Upper lobe of left lung (tissue), 6 donors: ENCODE results near the gene SFT2D1. TPM values are rescaled to one million over a fixed set of nuclear protein-coding genes. Genes with fewer than 3 reads are reported as not detected.
"Not testable (repeated sequence)": the region's sequence is repeated elsewhere in the genome, so short reads cannot be mapped to it uniquely, and the experiment has no call there.

ENCODE experiments used
- ATAC-seq, 2 donors: fragments of 200-7000 bp; cut with Tn5 transposase; one replicate each; pipeline ENCODE4 v1.9.1; 2022; ENCODE audit warnings: mild to moderate bottlenecking in 2 of 2, moderate library complexity in 2 of 2; ENCODE audit not compliant: low FRiP score in 2 of 2
- DNase-seq, 2 donors: peaks; one replicate each; pipeline ENCODE4 v3.0.0-alpha.2; 2019 to 2020
- H3K27ac ChIP-seq, 4 donors: fragments of 200-600 bp; sonication (generic); one replicate each; pipeline ENCODE4 v1.5.1; 2016 to 2019
- H3K27me3 ChIP-seq, 4 donors: fragments of 200-600 bp; sonication (generic); one replicate each; pipeline ENCODE4 v1.5.1; 2017 to 2019
- H3K36me3 ChIP-seq, 4 donors: fragments of 200-600 bp; sonication (generic); one replicate each; pipeline ENCODE4 v1.5.1; 2016 to 2019
- H3K4me1 ChIP-seq, 4 donors: fragments of 200-600 bp; sonication (generic); one replicate each; pipeline ENCODE4 v1.5.1; 2018 to 2019
- H3K4me3 ChIP-seq, 4 donors: fragments of 200-600 bp; sonication (generic); one replicate each; pipeline ENCODE4 v1.5.1; 2017 to 2019; ENCODE audit warnings: mild to moderate bottlenecking in 2 of 4, moderate library complexity in 1 of 4
- H3K9me3 ChIP-seq, 4 donors: fragments of 200-600 bp; sonication (generic); one replicate each; pipeline ENCODE4 v1.5.1; 2018 to 2019
- CTCF ChIP-seq, 6 experiments: fragments of 450-650 bp in 4 of 6; fragments of 200-600 bp in 2 of 6; sonication (generic) in 2 of 6; IDR thresholded peaks; one replicate each; pipeline ENCODE4 v1.5.1; 2016 to 2019; ENCODE audit warnings: antibody characterized with exemption in 6 of 6
- EP300 ChIP-seq, 4 donors: sonication (generic); formaldehyde crosslinking; IDR thresholded peaks; one replicate each; pipeline ENCODE4 v1.5.1; 2017; ENCODE audit warnings: antibody characterized with exemption in 4 of 4, control low read depth in 2 of 4
- POLR2A ChIP-seq, 4 donors: fragments of 450-650 bp; IDR thresholded peaks; one replicate each; pipeline ENCODE4 v1.5.1; 2016 to 2017; ENCODE audit warnings: antibody characterized with exemption in 4 of 4, mild to moderate bottlenecking in 2 of 4
- POLR2AphosphoS5 ChIP-seq, 2 donors: sonication (generic); formaldehyde crosslinking; IDR thresholded peaks; one replicate each; pipeline ENCODE4 v1.5.1; 2017; ENCODE audit warnings: antibody characterized with exemption in 2 of 2
- WGBS, 2 donors: methylation state at CpG; one replicate each; pipeline ENCODE4 v1.1.5; 2017 to 2018; 5-methylcytosine and 5-hydroxymethylcytosine counted together
- total RNA-seq, 6 donors: library from RNA; depleted of rRNA in 4 of 6; stranded (reverse); fragments of >200 nt in 4 of 6; gene quantifications; one replicate each; pipeline versions ENCODE4 v1.1.0 to v1.2.1, GENCODE V29; 2016 to 2021
- donor health status: DM: no; HTN: no; CAD: no; lungs with moderate emphysema.
- donor health status: DM: no; HTN: yes; CAD: no; lungs with severe emphysema.

Gene SFT2D1
- total RNA-seq, 6 donors from 2014 or later: 8.4 to 56.5 (median 44.9) TPM

GRCh38 chr6:166346449-166346848, 4.1 kb upstream of the SFT2D1 start:
- no peak for ATAC-seq
- no peaks in the 10 kb centered on the region for H3K9me3 ChIP-seq
- no peaks in the 10 kb centered on the region for H3K36me3 ChIP-seq
- H3K27me3 ChIP-seq: no peaks in the 10 kb centered on the region
- TF ChIP-seq EP300 (IDR thresholded peaks at IDR 0.05): no peak
- no peak for TF ChIP-seq CTCF (IDR thresholded peaks at IDR 0.05)
- TF ChIP-seq POLR2AphosphoS5 (IDR thresholded peaks at IDR 0.05): no peak
- TF ChIP-seq POLR2A (IDR thresholded peaks at IDR 0.05): no peak
- no peak overlapping the region for H3K27ac ChIP-seq
- DNase-seq: no peak
- WGBS, 2 donors: 86 to 92% methylated on average over 3 of the region's 3 CpGs
- H3K4me3 ChIP-seq: no peak overlapping the region
- peaks cover 8 to 10% (median 9%) of the 10 kb centered on the region in 4 donors for H3K4me1 ChIP-seq

- not testable (repeated sequence) for ATAC-seq, H3K27me3 ChIP-seq, H3K4me3 ChIP-seq, H3K36me3 ChIP-seq, DNase-seq, H3K27ac ChIP-seq, H3K9me3 ChIP-seq
- peaks cover 15 to 18% (median 16%) of the 10 kb centered on the region in 4 donors for H3K4me1 ChIP-seq
- WGBS, 2 donors: 89 to 90% methylated on average over 8 to 9 of the region's 9 CpGs
Measured at GRCh38 chr6:166345672-166346071, 3.3 kb upstream of the SFT2D1 start.

DNA sequence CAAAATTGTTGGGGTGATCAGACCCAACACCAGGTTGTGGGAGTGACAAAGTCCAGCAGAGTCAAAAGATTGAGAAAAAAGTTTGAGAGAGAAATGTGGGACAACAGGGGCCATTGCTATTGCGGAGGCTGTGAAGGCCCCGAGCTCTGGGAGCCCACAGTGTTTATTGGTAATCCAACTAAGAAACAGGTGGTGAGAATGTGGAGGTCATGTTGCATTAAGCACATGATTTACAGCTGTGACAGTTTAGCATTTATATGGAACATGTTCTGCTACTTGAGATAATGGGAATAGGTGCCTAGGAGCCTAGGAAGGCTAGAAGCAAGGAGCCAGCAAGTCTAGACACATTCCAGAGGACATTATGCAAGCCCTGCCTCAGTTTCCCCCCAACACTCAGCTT, 2.6 kb upstream of the SFT2D1 start:
- DNase-seq, ATAC-seq, H3K9me3 ChIP-seq: not testable (repeated sequence)

DNA sequence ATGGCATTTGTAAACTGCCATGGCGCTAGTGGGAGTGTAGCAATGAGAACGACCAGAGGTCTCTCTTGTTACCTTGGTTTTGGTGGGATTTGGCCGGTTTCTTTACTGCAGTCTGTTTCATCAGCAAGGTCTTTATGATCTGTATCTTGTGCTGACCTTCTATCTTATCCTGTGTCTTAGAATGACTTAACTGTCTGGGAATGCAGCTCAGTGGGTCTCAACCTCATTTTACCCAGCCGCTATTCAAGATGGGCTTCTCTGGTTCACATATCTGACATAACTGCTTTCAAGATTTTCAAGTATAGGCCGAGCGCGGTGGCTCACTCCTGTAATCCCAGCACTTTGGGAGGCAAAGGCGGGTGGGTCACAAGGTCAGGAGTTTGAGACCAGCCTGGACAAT, 1.9 kb upstream of the SFT2D1 start:
- Histone ChIP-seq H3K4me1 (peaks cover 28 to 33% (median 29%) of the 10 kb centered on the region in 4 donors), H3K27me3 (no peaks in the 10 kb centered on the region), H3K4me3 (no peak overlapping the region), H3K36me3 (no peaks in the 10 kb centered on the region), H3K27ac (no peak overlapping the region), H3K9me3 (no peaks in the 10 kb centered on the region)
- ATAC-seq (no peak), DNase-seq (no peak)
- 94 to 97% methylated on average over 8 of the region's 8 CpGs for WGBS, 2 donors
- no peak for TF ChIP-seq POLR2AphosphoS5 (IDR thresholded peaks at IDR 0.05)
- no peak for TF ChIP-seq CTCF (IDR thresholded peaks at IDR 0.05)
- TF ChIP-seq EP300 (IDR thresholded peaks at IDR 0.05): no peak
- no peak for TF ChIP-seq POLR2A (IDR thresholded peaks at IDR 0.05)

More for the DNA sequence above, 2.6 kb upstream of the SFT2D1 start:
- H3K4me3 ChIP-seq, H3K27ac ChIP-seq, H3K27me3 ChIP-seq, H3K36me3 ChIP-seq: not testable (repeated sequence)
- 94 to 97% methylated on average over 2 of the region's 2 CpGs for WGBS, 2 donors
- H3K4me1 ChIP-seq: peaks cover 23 to 26% (median 24%) of the 10 kb centered on the region in 4 donors

- Histone ChIP-seq H3K36me3 (no peaks in the 10 kb centered on the region), H3K9me3 (no peaks in the 10 kb centered on the region), H3K27ac (peak overlapping the region; percentile 93 to 99 (median 98)), H3K4me1 (peaks cover 34 to 44% (median 36%) of the 10 kb centered on the region in 4 donors), H3K27me3 (no peaks in the 10 kb centered on the region), H3K4me3 (peak overlapping the region; percentile 78 to 97 (median 92))
- WGBS, 2 donors: 26 to 36% methylated on average over 3 of the region's 3 CpGs
- no peak for DNase-seq
- TF ChIP-seq POLR2A (IDR thresholded peaks at IDR 0.05) (no peak), CTCF (IDR thresholded peaks at IDR 0.05) (no peak), EP300 (IDR thresholded peaks at IDR 0.05) (no peak), POLR2AphosphoS5 (IDR thresholded peaks at IDR 0.05) (no peak)
- ATAC-seq: peak in 1 of 2 donors; percentile 37
Measured at GRCh38 chr6:166343150-166343487, 774 bp upstream of the SFT2D1 start.

DNA sequence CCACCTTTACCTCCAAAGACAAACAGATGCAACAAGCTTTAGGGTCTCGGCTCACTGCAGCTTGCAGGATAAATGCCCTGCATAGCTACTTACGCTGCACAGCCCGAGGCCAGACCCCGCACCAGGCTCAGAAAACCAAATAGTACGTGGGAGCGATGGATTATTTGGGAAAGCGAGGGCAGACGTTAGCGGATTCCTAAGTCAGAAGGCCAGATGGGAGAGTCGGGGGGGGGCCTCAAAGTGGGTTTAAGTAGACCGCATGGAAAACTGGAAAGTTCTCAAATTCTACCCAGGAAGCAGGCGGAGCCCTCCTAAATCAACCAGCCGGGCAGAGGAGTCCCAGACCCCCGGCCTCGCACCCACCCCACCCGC, 382 bp downstream of the SFT2D1 start:
- peaks cover 34 to 46% (median 36%) of the 10 kb centered on the region in 4 donors for H3K4me1 ChIP-seq
- H3K36me3 ChIP-seq: peaks cover 0 to 10% (median 7%) of the 10 kb centered on the region in 4 donors
- 0% methylated on average over 13 to 15 of the region's 16 CpGs for WGBS, 2 donors
- peak overlapping the region; percentile 93 to 99 (median 98) for H3K27ac ChIP-seq
- no peaks in the 10 kb centered on the region for H3K9me3 ChIP-seq
- peak overlapping the region; percentile 78 to 97 (median 92) for H3K4me3 ChIP-seq
- DNase-seq: no peak
- no peaks in the 10 kb centered on the region for H3K27me3 ChIP-seq
- peak in 1 of 2 donors; percentile 4 for ATAC-seq
- no peak for TF ChIP-seq POLR2AphosphoS5 (IDR thresholded peaks at IDR 0.05)
- no peak for TF ChIP-seq EP300 (IDR thresholded peaks at IDR 0.05)
- no peak for TF ChIP-seq CTCF (IDR thresholded peaks at IDR 0.05)
- TF ChIP-seq POLR2A (IDR thresholded peaks at IDR 0.05): no peak
